Measurements from ENCODE around the gene DUSP10.

The DUSP10 gene

DNA sequence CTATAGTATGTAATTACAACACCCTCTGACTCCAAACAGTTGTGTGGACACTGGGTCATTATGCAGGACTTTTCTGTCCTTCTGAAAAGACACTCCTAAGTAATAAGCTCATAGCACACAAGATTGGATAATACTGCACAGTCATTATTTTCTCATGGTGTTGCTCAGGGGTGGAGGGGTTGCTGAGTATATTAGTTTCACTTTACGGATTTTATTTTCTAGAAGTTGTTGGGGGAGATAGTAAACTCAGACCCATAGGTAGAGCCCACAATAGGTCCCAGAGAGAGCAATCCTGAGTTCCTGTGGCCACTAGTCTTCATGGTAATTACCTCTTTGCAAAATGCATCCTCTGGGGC lies 53.4 kb downstream of the DUSP10 start:
- H3K4me3 Mint-ChIP-seq, result no peak overlapping the region
- no peaks in the 10 kb centered on the region for H3K4me1 Mint-ChIP-seq
- no peaks in the 10 kb centered on the region for H3K27me3 Mint-ChIP-seq (ENCODE audit: low read depth)
- H3K9me3 Mint-ChIP-seq, result peaks cover 4% of the 10 kb centered on the region
- TF ChIP-seq, protein P1, sequence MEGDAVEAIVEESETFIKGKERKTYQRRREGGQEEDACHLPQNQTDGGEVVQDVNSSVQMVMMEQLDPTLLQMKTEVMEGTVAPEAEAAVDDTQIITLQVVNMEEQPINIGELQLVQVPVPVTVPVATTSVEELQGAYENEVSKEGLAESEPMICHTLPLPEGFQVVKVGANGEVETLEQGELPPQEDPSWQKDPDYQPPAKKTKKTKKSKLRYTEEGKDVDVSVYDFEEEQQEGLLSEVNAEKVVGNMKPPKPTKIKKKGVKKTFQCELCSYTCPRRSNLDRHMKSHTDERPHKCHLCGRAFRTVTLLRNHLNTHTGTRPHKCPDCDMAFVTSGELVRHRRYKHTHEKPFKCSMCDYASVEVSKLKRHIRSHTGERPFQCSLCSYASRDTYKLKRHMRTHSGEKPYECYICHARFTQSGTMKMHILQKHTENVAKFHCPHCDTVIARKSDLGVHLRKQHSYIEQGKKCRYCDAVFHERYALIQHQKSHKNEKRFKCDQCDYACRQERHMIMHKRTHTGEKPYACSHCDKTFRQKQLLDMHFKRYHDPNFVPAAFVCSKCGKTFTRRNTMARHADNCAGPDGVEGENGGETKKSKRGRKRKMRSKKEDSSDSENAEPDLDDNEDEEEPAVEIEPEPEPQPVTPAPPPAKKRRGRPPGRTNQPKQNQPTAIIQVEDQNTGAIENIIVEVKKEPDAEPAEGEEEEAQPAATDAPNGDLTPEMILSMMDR (IDR thresholded peaks at IDR 0.05; ENCODE audit: unreplicated experiment in 3 of 3), result no peak
- no peak overlapping the region for H3K27ac Mint-ChIP-seq
- no peaks in the 10 kb centered on the region for H3K36me3 Mint-ChIP-seq (ENCODE audit: low read depth)

DNA sequence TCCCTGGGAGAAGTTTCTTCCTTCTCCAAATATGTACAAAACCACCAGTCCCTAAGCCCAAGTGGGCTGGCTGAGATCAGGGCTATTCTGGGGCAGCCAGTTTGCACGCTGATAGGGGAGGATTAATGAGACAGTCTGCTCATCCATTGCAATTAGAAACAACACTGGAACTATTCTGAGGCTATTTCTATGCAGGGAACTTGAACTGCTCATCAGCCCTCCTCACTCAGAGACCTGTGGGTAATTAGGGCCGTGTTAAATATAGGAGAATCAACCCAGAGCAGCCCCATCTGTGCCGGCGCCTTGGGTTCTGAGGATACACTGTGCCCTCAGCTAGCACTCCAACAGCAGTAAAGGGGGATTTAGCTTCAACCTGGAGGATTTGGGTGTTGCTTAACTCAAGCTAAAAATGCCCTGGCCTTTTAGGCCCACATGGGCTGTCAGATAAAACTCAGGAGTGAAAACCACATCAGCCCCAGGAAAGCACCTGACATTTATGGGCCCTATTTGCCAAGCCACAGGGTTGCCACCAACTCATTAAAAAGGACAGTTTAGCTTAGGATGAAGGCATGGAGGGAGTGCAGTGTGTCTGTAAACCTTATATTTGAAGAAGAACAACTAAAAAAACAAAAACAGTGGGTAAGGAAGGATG lies 53.9 kb downstream of the DUSP10 start:
- Mint-ChIP-seq H3K4me1 (no peaks in the 10 kb centered on the region), H3K4me3 (no peak overlapping the region), H3K9me3 (peaks cover 4% of the 10 kb centered on the region), H3K27ac (no peak overlapping the region), H3K36me3 (ENCODE audit: low read depth) (no peaks in the 10 kb centered on the region), H3K27me3 (ENCODE audit: low read depth) (no peaks in the 10 kb centered on the region)
- TF ChIP-seq, protein P1 (IDR thresholded peaks at IDR 0.05; ENCODE audit: unreplicated experiment in 3 of 3), result no peak

DNA sequence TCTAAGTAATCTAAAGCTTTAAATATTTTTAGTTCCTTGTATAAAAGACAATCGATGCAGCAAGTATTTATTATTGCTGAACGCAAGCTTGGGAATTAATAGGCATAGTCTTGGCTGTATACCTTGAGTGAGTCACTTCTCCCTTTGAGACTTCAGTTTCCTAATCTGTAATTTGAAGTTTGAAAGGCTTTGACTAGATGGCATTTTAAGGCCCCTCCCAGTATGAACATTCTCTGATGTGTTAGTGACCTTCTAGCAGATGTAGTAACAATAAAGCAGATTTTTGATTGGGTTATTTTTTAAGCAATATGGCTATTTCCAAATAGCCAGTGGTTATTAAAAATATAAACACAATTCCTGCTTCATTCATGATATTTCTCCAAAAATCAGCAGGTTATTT lies 58.2 kb downstream of the DUSP10 start:
- H3K4me1 Mint-ChIP-seq, result no peaks in the 10 kb centered on the region
- no peak overlapping the region for H3K27ac Mint-ChIP-seq
- peaks cover 5% of the 10 kb centered on the region for H3K36me3 Mint-ChIP-seq (ENCODE audit: low read depth)
- TF ChIP-seq, protein P1 (IDR thresholded peaks at IDR 0.05; ENCODE audit: unreplicated experiment in 3 of 3), result no peak
- peaks cover 9% of the 10 kb centered on the region for H3K9me3 Mint-ChIP-seq
- no peak overlapping the region for H3K4me3 Mint-ChIP-seq
- H3K27me3 Mint-ChIP-seq (ENCODE audit: low read depth), result no peaks in the 10 kb centered on the region

DNA sequence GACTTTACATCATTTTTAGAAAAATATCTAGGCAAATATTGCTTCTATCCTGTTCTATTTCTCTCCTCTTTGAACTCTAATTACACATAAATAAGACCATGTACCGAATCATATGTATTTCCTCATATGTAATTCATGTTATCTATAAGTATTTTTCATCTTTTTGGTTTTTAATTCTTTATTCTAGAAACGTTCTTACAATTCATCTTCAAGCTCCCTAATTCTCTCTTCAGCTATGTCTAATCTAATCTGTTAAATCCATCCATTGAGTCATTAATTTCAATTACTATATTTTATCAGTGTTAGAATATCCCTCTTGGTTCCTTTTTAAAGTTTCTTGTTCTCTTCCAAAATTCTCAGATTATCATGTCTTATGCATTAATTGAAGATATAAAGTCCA lies 61.8 kb downstream of the DUSP10 start:
- H3K27ac Mint-ChIP-seq, result no peak overlapping the region
- H3K9me3 Mint-ChIP-seq, result peaks cover 9% of the 10 kb centered on the region
- H3K36me3 Mint-ChIP-seq (ENCODE audit: low read depth), result peaks cover 5% of the 10 kb centered on the region
- TF ChIP-seq, protein P1 (IDR thresholded peaks at IDR 0.05; ENCODE audit: unreplicated experiment in 3 of 3), result no peak
- no peak overlapping the region for H3K4me3 Mint-ChIP-seq
- no peaks in the 10 kb centered on the region for H3K27me3 Mint-ChIP-seq (ENCODE audit: low read depth)
- H3K4me1 Mint-ChIP-seq, result no peaks in the 10 kb centered on the region

DNA sequence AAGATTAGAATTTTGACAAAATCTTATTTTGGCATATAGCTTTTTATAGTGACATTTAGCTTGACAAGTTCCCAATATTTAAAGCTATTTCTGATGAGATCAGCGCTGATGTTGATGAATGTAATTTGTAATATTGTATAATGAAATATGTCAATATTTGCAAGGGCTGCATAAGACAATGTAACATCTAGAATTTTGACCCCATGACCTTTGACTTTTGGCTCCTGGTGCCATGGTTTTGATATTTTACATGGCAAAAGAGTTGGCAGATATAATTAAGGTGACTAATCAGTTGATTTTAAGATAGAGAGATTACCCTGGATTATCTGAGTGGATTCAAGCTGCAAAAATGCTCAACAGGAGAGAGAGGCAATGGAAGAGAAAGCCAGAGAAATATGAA lies 63.9 kb downstream of the DUSP10 start:
- peaks cover 9% of the 10 kb centered on the region for H3K9me3 Mint-ChIP-seq
- H3K36me3 Mint-ChIP-seq (ENCODE audit: low read depth), result peaks cover 5% of the 10 kb centered on the region
- no peaks in the 10 kb centered on the region for H3K4me1 Mint-ChIP-seq
- no peaks in the 10 kb centered on the region for H3K27me3 Mint-ChIP-seq (ENCODE audit: low read depth)
- H3K4me3 Mint-ChIP-seq, result no peak overlapping the region
- TF ChIP-seq, protein P1 (IDR thresholded peaks at IDR 0.05; ENCODE audit: unreplicated experiment in 3 of 3), result no peak
- no peak overlapping the region for H3K27ac Mint-ChIP-seq
